OCI-M2 (cell line): ENCODE measurements around the gene GDPGP1.

Experiments used
- DNase-seq: peaks from one replicate; lab custom pipeline; 2025; ENCODE audit not compliant: unreplicated experiment; lab: John Stamatoyannopoulos, UW

GDPGP1 gene

DNA sequence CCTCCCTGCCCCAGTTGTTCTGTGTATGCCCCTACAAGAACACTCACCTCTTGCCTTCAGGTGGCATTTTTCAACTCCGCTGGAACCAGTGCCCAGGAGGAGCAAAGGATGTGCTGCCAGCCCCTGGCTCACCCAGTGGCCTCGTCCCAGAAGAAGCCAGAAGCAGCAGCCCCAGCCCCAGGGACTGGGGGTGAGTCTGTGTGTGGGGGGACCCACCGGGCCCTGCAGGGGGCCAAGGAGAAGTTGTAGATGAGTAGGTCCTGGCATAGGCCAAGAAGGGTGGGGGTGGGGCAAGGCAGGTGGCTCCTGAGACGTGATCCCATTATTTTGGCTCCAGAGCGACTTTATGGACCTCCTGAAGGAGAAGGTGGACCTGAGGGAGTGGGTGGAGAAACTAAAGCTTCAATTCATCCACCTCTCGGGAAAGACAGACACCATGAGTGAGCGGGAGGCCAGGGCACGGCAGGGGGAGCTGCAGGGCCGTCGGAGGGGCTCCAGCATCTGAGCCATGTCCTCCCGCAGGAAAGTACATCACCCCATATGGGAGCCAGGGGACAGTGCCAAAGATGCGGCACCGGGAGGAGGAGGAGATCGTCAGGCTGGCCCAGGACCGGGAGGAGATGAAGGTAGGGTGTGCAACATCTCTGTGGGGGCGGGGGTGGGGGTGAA, 60.7 kb downstream of the GDPGP1 start:
- DNase-seq = no peak

DNA sequence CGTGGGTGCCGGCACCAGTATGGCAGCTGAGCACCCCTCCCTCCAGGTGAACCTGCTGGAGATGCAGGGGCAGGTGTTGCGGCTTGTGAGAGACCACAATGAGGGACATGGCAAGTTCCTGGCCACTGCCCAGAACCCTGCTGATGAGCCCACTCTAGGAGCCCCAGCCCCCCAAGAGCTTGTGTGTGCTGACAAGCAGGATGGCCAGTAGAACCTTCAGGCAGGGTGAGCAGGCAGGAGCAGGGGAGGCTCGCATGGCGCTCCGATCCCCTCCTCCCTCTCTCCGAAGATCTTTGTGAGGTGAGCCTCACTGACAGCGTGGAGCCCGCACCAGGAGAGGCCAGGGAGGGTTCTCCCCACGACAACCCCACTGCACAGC, 61.2 kb downstream of the GDPGP1 start:
- DNase-seq = no peak
